CD4-positive, alpha-beta T cell treated with Interleukin-1 beta for 1 hour (primary cell): ENCODE measurements around the gene LCLAT1.
A peak's percentile ranks its signal among the peaks of the same experiment; 100 is the strongest.

Source experiments
- DNase-seq, 2 donors: peaks; one replicate each; pipeline ENCODE4 v3.0.0-alpha.2; 2020 to 2022

LCLAT1 gene

GRCh38 chr2:30680121-30680520 is 233.1 kb downstream of the LCLAT1 start:
- DNase-seq, result no peak

- DNase-seq, result no peak
These were observed 234.0 kb downstream of the LCLAT1 start for GRCh38 chr2:30681022-30681421.

GRCh38 chr2:30683236-30683956 is 236.3 kb downstream of the LCLAT1 start:
- peak in 1 of 2 donors; percentile 25 for DNase-seq

- DNase-seq, result no peak
These were observed 237.0 kb downstream of the LCLAT1 start for GRCh38 chr2:30684026-30684425.

- no peak for DNase-seq
These were observed 237.5 kb downstream of the LCLAT1 start for GRCh38 chr2:30684516-30684915.

- DNase-seq, result no peak
These were observed 237.9 kb downstream of the LCLAT1 start for GRCh38 chr2:30684996-30685395.

- no peak for DNase-seq
These were observed 239.0 kb downstream of the LCLAT1 start for GRCh38 chr2:30686000-30686399.

- DNase-seq, result no peak
These were observed 239.6 kb downstream of the LCLAT1 start for GRCh38 chr2:30686669-30687068.

- DNase-seq, result no peak
These were observed 241.9 kb downstream of the LCLAT1 start for GRCh38 chr2:30688956-30689401.

- DNase-seq, result no peak
These were observed 242.6 kb downstream of the LCLAT1 start for GRCh38 chr2:30689496-30690125.

- no peak for DNase-seq
These were observed 243.1 kb downstream of the LCLAT1 start for GRCh38 chr2:30690126-30690561.

- no peak for DNase-seq
These were observed 244.3 kb downstream of the LCLAT1 start for GRCh38 chr2:30691091-30691947.

- DNase-seq, result no peak
These were observed 245.1 kb downstream of the LCLAT1 start for GRCh38 chr2:30691948-30692828.

- DNase-seq, result no peak
These were observed 245.8 kb downstream of the LCLAT1 start for GRCh38 chr2:30692829-30693275.
